PC-3 (cell line): Measurements from ENCODE around the gene ACER3.

Source experiments
- CTCF ChIP-seq: fragments of 300-600 bp; sonication (generic); conservative IDR thresholded peaks from 2 replicates; pipeline ENCODE4 v1.5.1; 2017; ENCODE audit warnings: antibody characterized with exemption, low read depth, mild to moderate bottlenecking, low read length
- EZH2 ChIP-seq: fragments of 300-600 bp; sonication (generic); IDR thresholded peaks from one replicate; pipeline ENCODE4 v1.6.1; 2017; ENCODE audit warnings: antibody characterized with exemption, mild to moderate bottlenecking, low read length; ENCODE audit not compliant: unreplicated experiment

GRCh38 chr11:77031599-77031998 is 170.9 kb downstream of the ACER3 start:
- TF ChIP-seq CTCF: no peak
- TF ChIP-seq EZH2: no peak
